ENCODE data around the gene MBD3L3.

- TF ChIP-seq CTCF (conservative IDR thresholded peaks at IDR 0.05; ENCODE audit: low read depth, low read length) = no peak
- no peak for TF ChIP-seq EZH2 (IDR thresholded peaks at IDR 0.05; ENCODE audit: borderline replicate concordance, low read depth, low read length, poor library complexity, severe bottlenecking)
These were observed 5.4 kb upstream of the MBD3L3 start for GRCh38 chr19:7063764-7064418.

All from A673 (cell line).